Activated CD4-positive, alpha-beta T cell treated with anti-CD3 and anti-CD28 coated beads, Interleukin-2, amount 50 U/mL, for 24 hours (primary cell): ENCODE data around the gene C17orf75.
"Not testable (repeated sequence)": the region's sequence is repeated elsewhere in the genome, so short reads cannot be mapped to it uniquely, and the experiment has no call there.

Experiments used
- DNase-seq, 2 donors: peaks; one replicate each; pipeline ENCODE4 v3.0.0-alpha.2; 2020; ENCODE audit warnings: low read depth in 1 of 2, low spot score in 1 of 2

C17orf75 gene

GRCh38 chr17:32345951-32346600, 4.1 kb upstream of the C17orf75 start:
- no peak for DNase-seq

GRCh38 chr17:32342603-32343325, 791 bp upstream of the C17orf75 start:
- no peak for DNase-seq

- peak in 1 of 2 donors; percentile 37 for DNase-seq
Observed at GRCh38 chr17:32341141-32341856, 674 bp downstream of the C17orf75 start.

GRCh38 chr17:32335687-32336086, 6.3 kb downstream of the C17orf75 start:
- no peak for DNase-seq

GRCh38 chr17:32335046-32335445, 6.9 kb downstream of the C17orf75 start:
- DNase-seq = no peak

- DNase-seq = no peak
Observed at GRCh38 chr17:32333187-32333586, 8.8 kb downstream of the C17orf75 start.

GRCh38 chr17:32331243-32332040, 10.5 kb downstream of the C17orf75 start:
- DNase-seq = no peak

GRCh38 chr17:32330147-32330546, 11.8 kb downstream of the C17orf75 start:
- no peak for DNase-seq

- DNase-seq = no peak
Observed at GRCh38 chr17:32327911-32328310, 14.1 kb downstream of the C17orf75 start.

GRCh38 chr17:32323811-32324491, 18.0 kb downstream of the C17orf75 start:
- DNase-seq = no peak

- no peak for DNase-seq
Observed at GRCh38 chr17:32323046-32323445, 18.9 kb downstream of the C17orf75 start.

- no peak for DNase-seq
Observed at GRCh38 chr17:32320847-32321246, 21.1 kb downstream of the C17orf75 start.

- not testable (repeated sequence) for DNase-seq
Observed at GRCh38 chr17:32320080-32320479, 21.9 kb downstream of the C17orf75 start.

GRCh38 chr17:32319548-32319905, 22.4 kb downstream of the C17orf75 start:
- peak; percentile 58 to 65 for DNase-seq

- DNase-seq = no peak
Observed at GRCh38 chr17:32318071-32318470, 23.9 kb downstream of the C17orf75 start.

GRCh38 chr17:32317353-32317752, 24.6 kb downstream of the C17orf75 start:
- no peak for DNase-seq

- DNase-seq = not testable (repeated sequence)
Observed at GRCh38 chr17:32316653-32317052, 25.3 kb downstream of the C17orf75 start.

GRCh38 chr17:32315171-32315570, 26.8 kb downstream of the C17orf75 start:
- DNase-seq = no peak

GRCh38 chr17:32314636-32315035, 27.3 kb downstream of the C17orf75 start:
- no peak for DNase-seq

- no peak for DNase-seq
Observed at GRCh38 chr17:32311028-32311536, 30.9 kb downstream of the C17orf75 start.

- no peak for DNase-seq
Observed at GRCh38 chr17:32307658-32308057, 34.3 kb downstream of the C17orf75 start.
